MM.1S (cell line): ENCODE measurements around the gene ZNF415.

Experiments
- DNase-seq: peaks from one replicate; pipeline ENCODE4 v3.0.0-alpha.2; 2015
- H2AFZ ChIP-seq: fragments of 300-600 bp; sonication (generic); 2 replicates; pipeline ENCODE4 v1.6.0; 2016; ENCODE audit warnings: antibody characterized with exemption, low read length
- H3F3A ChIP-seq: fragments of 300-600 bp; sonication (generic); 2 replicates; pipeline ENCODE4 v1.6.1; 2016; ENCODE audit warnings: mild to moderate bottlenecking, antibody characterized with exemption, low read length, moderate library complexity, mixed read lengths; ENCODE audit not compliant: insufficient read depth
- H3K27ac ChIP-seq: fragments of 300-600 bp; sonication (generic); 2 replicates; pipeline ENCODE4 v1.5.1; 2016; ENCODE audit warnings: mild to moderate bottlenecking, low read length
- H3K27me3 ChIP-seq: fragments of 300-600 bp; sonication (generic); replicated peaks from 2 replicates; pipeline ENCODE4 v1.6.0; 2016; ENCODE audit warnings: low read length; ENCODE audit not compliant: insufficient read depth
- H3K36me3 ChIP-seq: fragments of 300-600 bp; sonication (generic); replicated peaks from 2 replicates; pipeline ENCODE4 v1.6.1; 2016; ENCODE audit warnings: mild to moderate bottlenecking, low read length, mixed read lengths; ENCODE audit not compliant: insufficient read depth
- H3K4me1 ChIP-seq: fragments of 300-600 bp; sonication (generic); 2 replicates; pipeline ENCODE4 v1.6.1; 2016; ENCODE audit warnings: low read length, mixed read lengths
- H3K4me2 ChIP-seq: fragments of 300-600 bp; sonication (generic); 2 replicates; pipeline ENCODE4 v1.6.0; 2016; ENCODE audit warnings: low read depth, low read length
- H3K4me3 ChIP-seq: fragments of 300-600 bp; sonication (generic); 2 replicates; pipeline ENCODE4 v1.5.1; 2016; ENCODE audit warnings: low read length, mixed read lengths
- H3K79me2 ChIP-seq: fragments of 300-600 bp; sonication (generic); 2 replicates; pipeline ENCODE4 v1.6.1; 2016; ENCODE audit warnings: mixed run types, low read length, mixed read lengths
- H3K9ac ChIP-seq: fragments of 300-600 bp; sonication (generic); 2 replicates; pipeline ENCODE4 v1.6.1; 2016; ENCODE audit warnings: low read length, mixed read lengths
- H3K9me2 ChIP-seq: fragments of 300-600 bp; sonication (generic); replicated peaks from 2 replicates; pipeline ENCODE4 v1.6.1; 2016; ENCODE audit warnings: mild to moderate bottlenecking, low read length, mixed read lengths; ENCODE audit not compliant: insufficient read depth
- H3K9me3 ChIP-seq: fragments of 300-600 bp; sonication (generic); replicated peaks from 2 replicates; pipeline ENCODE4 v1.6.1; 2016; ENCODE audit warnings: mild to moderate bottlenecking, low read length, mixed read lengths; ENCODE audit not compliant: insufficient read depth
- H4K20me1 ChIP-seq: fragments of 300-600 bp; sonication (generic); 2 replicates; pipeline ENCODE4 v1.6.1; 2016; ENCODE audit warnings: mild to moderate bottlenecking, low read length, moderate library complexity, mixed read lengths; ENCODE audit not compliant: insufficient read depth
- CTCF ChIP-seq: fragments of 300-600 bp; sonication (generic); IDR thresholded peaks from 2 replicates; pipeline ENCODE4 v1.5.1; 2016; ENCODE audit warnings: antibody characterized with exemption, low read length, mixed read lengths
- EZH2 ChIP-seq: fragments of 300-600 bp; sonication (generic); optimal IDR thresholded peaks from 2 replicates; pipeline ENCODE3; 2017; ENCODE audit warnings: low read depth, mild to moderate bottlenecking, antibody characterized with exemption, low read length, mixed read lengths
- EZH2phosphoT487 ChIP-seq: fragments of 300-600 bp; sonication (generic); IDR thresholded peaks from 2 replicates; pipeline ENCODE4 v1.6.1; 2018; ENCODE audit warnings: antibody characterized with exemption, low read length

Gene ZNF415

GRCh38 chr19:53057904-53058580 lies 74.7 kb downstream of the ZNF415 start:
- no peaks in the 10 kb centered on the region for H4K20me1 ChIP-seq
- no peak overlapping the region for H3K4me3 ChIP-seq
- no peaks in the 10 kb centered on the region for H3K4me1 ChIP-seq
- no peaks in the 10 kb centered on the region for H3K27me3 ChIP-seq
- H3K4me2 ChIP-seq, result no peak overlapping the region
- H3K36me3 ChIP-seq, result no peaks in the 10 kb centered on the region
- no peak for DNase-seq
- no peaks in the 10 kb centered on the region for H3K79me2 ChIP-seq
- H2AFZ ChIP-seq, result no peak overlapping the region
- no peak overlapping the region for H3K9ac ChIP-seq
- H3F3A ChIP-seq, result no peaks in the 10 kb centered on the region
- H3K9me2 ChIP-seq, result no peaks in the 10 kb centered on the region
- no peaks in the 10 kb centered on the region for H3K9me3 ChIP-seq
- no peak overlapping the region for H3K27ac ChIP-seq
- TF ChIP-seq CTCF, result no peak
- TF ChIP-seq EZH2, result no peak
- TF ChIP-seq EZH2phosphoT487, result no peak
